Measurements from ENCODE around the gene AGBL4. TPM values are rescaled to one million over a fixed set of nuclear protein-coding genes. Genes with fewer than 3 reads are reported as not detected.

The AGBL4 gene
- total RNA-seq, 1 experiment from 2014 or later: not detected

GRCh38 chr1:48665708-48666407, 1357.9 kb downstream of the AGBL4 start:
- H3K27me3 Mint-ChIP-seq (ENCODE audit: insufficient read depth, unreplicated experiment): peaks cover 21% of the 10 kb centered on the region
- CTCF ChIA-PET: interaction anchor here (1.2 kb wide), 1 partner anchor 11 kb away, joined by 5 read pairs; no protein-coding TSS in a partner anchor

DNA sequence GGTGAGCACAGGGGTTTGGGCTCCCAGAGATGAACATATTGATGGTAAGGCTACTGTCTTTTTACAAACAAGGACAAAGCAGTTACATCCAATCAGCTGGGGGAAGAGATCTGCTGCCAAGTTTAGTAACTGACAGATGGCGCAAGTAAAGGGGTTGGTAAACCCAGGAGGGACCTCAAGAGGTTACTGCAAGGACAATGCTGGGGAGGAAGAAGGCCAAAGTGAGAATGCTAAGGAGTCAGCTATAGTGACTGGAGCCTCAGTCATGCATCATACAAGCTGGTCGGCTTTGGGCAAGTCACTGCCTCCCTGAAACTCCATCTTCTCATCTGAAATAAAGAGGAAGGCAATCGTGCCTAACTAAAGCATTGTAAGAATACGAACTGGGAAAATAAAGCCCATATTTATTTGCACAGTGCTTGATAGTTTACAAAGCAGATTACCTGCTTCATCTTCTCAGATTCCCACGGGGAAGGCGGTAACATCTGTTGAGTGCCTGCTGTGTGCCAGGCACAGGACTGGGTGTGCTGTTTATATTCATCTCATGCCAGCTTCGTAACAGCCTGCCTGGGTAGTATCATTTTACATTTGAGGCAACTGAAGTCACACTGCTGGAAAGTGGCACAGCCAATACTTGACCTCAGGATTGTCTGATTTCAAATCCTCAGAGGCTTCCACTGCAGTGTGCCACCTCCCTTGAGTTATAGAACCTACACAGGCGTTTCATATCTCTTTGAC, 1361.9 kb downstream of the AGBL4 start:
- H3K36me3 Mint-ChIP-seq (ENCODE audit: insufficient read depth, unreplicated experiment): no peaks in the 10 kb centered on the region
- no peak overlapping the region for H3K4me3 ChIP-seq (ENCODE audit: low read depth, low read length)
- H3K4me1 Mint-ChIP-seq (ENCODE audit: low read depth, unreplicated experiment): no peaks in the 10 kb centered on the region
- TF ChIP-seq, protein P1, sequence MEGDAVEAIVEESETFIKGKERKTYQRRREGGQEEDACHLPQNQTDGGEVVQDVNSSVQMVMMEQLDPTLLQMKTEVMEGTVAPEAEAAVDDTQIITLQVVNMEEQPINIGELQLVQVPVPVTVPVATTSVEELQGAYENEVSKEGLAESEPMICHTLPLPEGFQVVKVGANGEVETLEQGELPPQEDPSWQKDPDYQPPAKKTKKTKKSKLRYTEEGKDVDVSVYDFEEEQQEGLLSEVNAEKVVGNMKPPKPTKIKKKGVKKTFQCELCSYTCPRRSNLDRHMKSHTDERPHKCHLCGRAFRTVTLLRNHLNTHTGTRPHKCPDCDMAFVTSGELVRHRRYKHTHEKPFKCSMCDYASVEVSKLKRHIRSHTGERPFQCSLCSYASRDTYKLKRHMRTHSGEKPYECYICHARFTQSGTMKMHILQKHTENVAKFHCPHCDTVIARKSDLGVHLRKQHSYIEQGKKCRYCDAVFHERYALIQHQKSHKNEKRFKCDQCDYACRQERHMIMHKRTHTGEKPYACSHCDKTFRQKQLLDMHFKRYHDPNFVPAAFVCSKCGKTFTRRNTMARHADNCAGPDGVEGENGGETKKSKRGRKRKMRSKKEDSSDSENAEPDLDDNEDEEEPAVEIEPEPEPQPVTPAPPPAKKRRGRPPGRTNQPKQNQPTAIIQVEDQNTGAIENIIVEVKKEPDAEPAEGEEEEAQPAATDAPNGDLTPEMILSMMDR (IDR thresholded peaks at IDR 0.05; ENCODE audit: insufficient read depth in 1 of 2, low read depth in 1 of 2, low read length in 1 of 2, severe bottlenecking in 1 of 2, unreplicated experiment in 1 of 2): no peak
- H3K4me1 ChIP-seq: no peaks in the 10 kb centered on the region
- H3K9me3 Mint-ChIP-seq (ENCODE audit: unreplicated experiment): no peaks in the 10 kb centered on the region
- H3K9me3 ChIP-seq: no peaks in the 10 kb centered on the region
- H3K27ac Mint-ChIP-seq (ENCODE audit: unreplicated experiment): no peak overlapping the region
- intact Hi-C loops (cut with micrococcal nuclease; ENCODE audit: unreplicated experiment): no loop called here
- H3K4me3 Mint-ChIP-seq (ENCODE audit: unreplicated experiment): no peak overlapping the region
- no peaks in the 10 kb centered on the region for H3K27me3 ChIP-seq (replicated peaks; ENCODE audit: control insufficient read depth, insufficient read depth, low read length)
- H3K36me3 ChIP-seq (ENCODE audit: control insufficient read depth, insufficient read depth, low read length): no peaks in the 10 kb centered on the region
- no peak for DNase-seq
- peaks cover 12% of the 10 kb centered on the region for H3K27me3 Mint-ChIP-seq (ENCODE audit: insufficient read depth, unreplicated experiment)
- no TSS peak for BruUV-seq (replicated peaks)
- CTCF ChIA-PET: no interaction called here
- POLR2A ChIA-PET: no interaction called here

More at GRCh38 chr1:48665708-48666407, 1357.9 kb downstream of the AGBL4 start:
- Histone ChIP-seq H3K9me3 (no peaks in the 10 kb centered on the region), H3K4me3 (ENCODE audit: low read depth, low read length) (no peak overlapping the region), H3K27me3 (replicated peaks; ENCODE audit: control insufficient read depth, insufficient read depth, low read length) (no peaks in the 10 kb centered on the region), H3K36me3 (ENCODE audit: control insufficient read depth, insufficient read depth, low read length) (no peaks in the 10 kb centered on the region), H3K4me1 (no peaks in the 10 kb centered on the region)
- H3K27ac Mint-ChIP-seq (ENCODE audit: unreplicated experiment): no peak overlapping the region
- no peaks in the 10 kb centered on the region for H3K36me3 Mint-ChIP-seq (ENCODE audit: insufficient read depth, unreplicated experiment)
- intact Hi-C loops (cut with micrococcal nuclease; ENCODE audit: unreplicated experiment): no loop called here
- BruUV-seq (replicated peaks): no TSS peak
- H3K4me3 Mint-ChIP-seq (ENCODE audit: unreplicated experiment): no peak overlapping the region
- TF ChIP-seq, protein P1 (IDR thresholded peaks at IDR 0.05; ENCODE audit: insufficient read depth in 1 of 2, low read depth in 1 of 2, low read length in 1 of 2, severe bottlenecking in 1 of 2, unreplicated experiment in 1 of 2): no peak
- H3K4me1 Mint-ChIP-seq (ENCODE audit: low read depth, unreplicated experiment): no peaks in the 10 kb centered on the region
- H3K9me3 Mint-ChIP-seq (ENCODE audit: unreplicated experiment): no peaks in the 10 kb centered on the region
- POLR2A ChIA-PET: no interaction called here
- DNase-seq: no peak

DNA sequence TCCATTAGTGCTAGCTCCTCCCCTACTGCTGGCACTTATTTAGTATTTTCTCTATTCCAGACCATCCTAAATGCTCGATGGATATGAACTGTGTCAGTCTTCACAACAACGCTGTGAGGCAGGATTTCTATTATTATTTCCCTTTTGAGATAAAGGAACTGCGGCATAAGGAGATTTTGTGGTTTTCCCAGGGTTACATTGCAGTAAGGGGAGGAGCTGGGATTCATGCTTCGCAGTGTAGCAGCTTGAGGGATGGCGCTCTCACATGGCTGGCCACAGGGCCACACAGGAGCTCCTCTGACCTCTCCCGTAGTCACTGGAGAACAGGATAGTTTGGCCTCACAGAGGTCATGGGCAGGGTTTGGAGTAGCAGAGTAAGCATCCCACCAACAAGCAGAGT, 1364.0 kb downstream of the AGBL4 start:
- no TSS peak for BruUV-seq (replicated peaks)
- Mint-ChIP-seq H3K4me3 (ENCODE audit: unreplicated experiment) (no peak overlapping the region), H3K36me3 (ENCODE audit: insufficient read depth, unreplicated experiment) (no peaks in the 10 kb centered on the region), H3K27ac (ENCODE audit: unreplicated experiment) (no peak overlapping the region), H3K4me1 (ENCODE audit: low read depth, unreplicated experiment) (no peaks in the 10 kb centered on the region), H3K27me3 (ENCODE audit: insufficient read depth, unreplicated experiment) (peaks cover 13% of the 10 kb centered on the region), H3K9me3 (ENCODE audit: unreplicated experiment) (no peaks in the 10 kb centered on the region)
- no peaks in the 10 kb centered on the region for H3K4me1 ChIP-seq
- no peaks in the 10 kb centered on the region for H3K36me3 ChIP-seq (ENCODE audit: control insufficient read depth, insufficient read depth, low read length)
- no peak for DNase-seq
- no peaks in the 10 kb centered on the region for H3K27me3 ChIP-seq (replicated peaks; ENCODE audit: control insufficient read depth, insufficient read depth, low read length)
- ChIA-PET CTCF (interaction anchor here (1.6 kb wide), 1 partner anchor 17 kb away, joined by 3 read pairs; no protein-coding TSS in a partner anchor), POLR2A (no interaction called here)
- no peak overlapping the region for H3K4me3 ChIP-seq (ENCODE audit: low read depth, low read length)
- intact Hi-C loops (cut with micrococcal nuclease; ENCODE audit: unreplicated experiment): no loop called here
- H3K9me3 ChIP-seq: no peaks in the 10 kb centered on the region
- TF ChIP-seq, protein P1 (IDR thresholded peaks at IDR 0.05; ENCODE audit: insufficient read depth in 1 of 2, low read depth in 1 of 2, low read length in 1 of 2, severe bottlenecking in 1 of 2, unreplicated experiment in 1 of 2): no peak
